GM23248 (cell line): ENCODE results near the gene ARSG. TPM values are rescaled to one million over a fixed set of nuclear protein-coding genes. Genes with fewer than 3 reads are reported as not detected.

ENCODE experiments used
- DNase-seq: peaks from one replicate; pipeline ENCODE4 v3.0.0-alpha.2; 2015
- H2AFZ ChIP-seq: fragments of 200-600 bp; sonication (generic); 2 replicates; pipeline ENCODE4 v1.6.1; 2016; ENCODE audit warnings: antibody characterized with exemption
- H3F3A ChIP-seq: fragments of 200-600 bp; sonication (generic); 2 replicates; pipeline ENCODE4 v1.6.1; 2016; ENCODE audit warnings: mild to moderate bottlenecking, antibody characterized with exemption, mixed run types; ENCODE audit not compliant: insufficient read depth
- H3K27ac ChIP-seq: fragments of 200-600 bp; sonication (generic); 2 replicates; pipeline ENCODE4 v1.5.1; 2016; ENCODE audit warnings: mild to moderate bottlenecking
- H3K27me3 ChIP-seq: fragments of 200-600 bp; sonication (generic); replicated peaks from 2 replicates; pipeline ENCODE4 v1.6.1; 2016; ENCODE audit warnings: mild to moderate bottlenecking; ENCODE audit not compliant: insufficient read depth
- H3K36me3 ChIP-seq: fragments of 200-600 bp; sonication (generic); 2 replicates; pipeline ENCODE4 v1.6.1; 2016; ENCODE audit warnings: low read depth, mild to moderate bottlenecking
- H3K4me1 ChIP-seq: fragments of 200-600 bp; sonication (generic); 2 replicates; pipeline ENCODE4 v1.6.1; 2016; ENCODE audit warnings: mild to moderate bottlenecking; ENCODE audit not compliant: insufficient read depth
- H3K4me2 ChIP-seq: fragments of 200-600 bp; sonication (generic); one replicate; pipeline ENCODE4 v1.6.1; 2016; ENCODE audit warnings: mild to moderate bottlenecking; ENCODE audit not compliant: unreplicated experiment
- H3K4me3 ChIP-seq: fragments of 200-600 bp; sonication (generic); 2 replicates; pipeline ENCODE4 v1.5.1; 2016; ENCODE audit warnings: mild to moderate bottlenecking
- H3K79me2 ChIP-seq: fragments of 200-600 bp; sonication (generic); 2 replicates; pipeline ENCODE4 v1.6.1; 2016; ENCODE audit warnings: mild to moderate bottlenecking; ENCODE audit not compliant: insufficient read depth
- H3K9ac ChIP-seq: fragments of 200-600 bp; sonication (generic); 2 replicates; pipeline ENCODE4 v1.6.1; 2016; ENCODE audit warnings: mild to moderate bottlenecking
- H3K9me2 ChIP-seq: fragments of 200-600 bp; sonication (generic); 2 replicates; pipeline ENCODE4 v1.6.1; 2016; ENCODE audit warnings: mixed run types, mild to moderate bottlenecking, moderate library complexity; ENCODE audit not compliant: insufficient read depth
- H3K9me3 ChIP-seq: fragments of 200-600 bp; sonication (generic); one replicate; pipeline ENCODE4 v1.6.1; 2017; ENCODE audit warnings: low read depth
- H4K20me1 ChIP-seq: fragments of 200-600 bp; sonication (generic); 2 replicates; pipeline ENCODE4 v1.6.0; 2016; ENCODE audit not compliant: insufficient read depth
- EZH2 ChIP-seq: fragments of 200-600 bp; sonication (generic); IDR thresholded peaks from 2 replicates; pipeline ENCODE4 v1.6.1; 2018; ENCODE audit warnings: antibody characterized with exemption, mild to moderate bottlenecking; ENCODE audit not compliant: insufficient read depth, poor library complexity, severe bottlenecking
- EZH2phosphoT487 ChIP-seq: fragments of 200-600 bp; sonication (generic); IDR thresholded peaks from 2 replicates; pipeline ENCODE4 v1.6.1; 2018; ENCODE audit warnings: antibody characterized with exemption, moderate library complexity, mild to moderate bottlenecking, low read depth; ENCODE audit not compliant: insufficient read depth
- WGBS, 2 experiments: methylation state at CpG; one replicate each; pipeline ENCODE4 v1.1.6; 2015 to 2017; ENCODE audit warnings: low lambda C conversion rate in 2 of 2, low coverage in 1 of 2; ENCODE audit errors: missing lambda C conversion rate in 2 of 2; 5-methylcytosine and 5-hydroxymethylcytosine counted together
- in situ Hi-C: fragments of 300-500 bp; cut with MboI; formaldehyde crosslinking; loops from 2 replicates; pipeline ENCODE4 v1.15.0; 2020
- polyA plus RNA-seq: library from polyadenylated mRNA; unstranded; fragments of >200 nt; fragmentation: Nextera tagmentation; extraction: Ambion mirVana; gene quantifications from 2 replicates; pipeline ENCODE4 v1.2.1, GENCODE V29; 2016
- total RNA-seq: library from RNA; depleted of rRNA; stranded (reverse); fragments of >200 nt; shearing (Covaris generic); gene quantifications from 2 replicates; pipeline ENCODE4 v1.2.3, GENCODE V29; 2014

Gene ARSG
- total and polyA plus RNA-seq, 2 experiments from 2014 or later = 2.8 to 5.6 TPM

GRCh38 chr17:68296217-68297191 is 5.2 kb downstream of the ARSG start:
- Histone ChIP-seq H3K4me2 (no peak overlapping the region), H4K20me1 (no peaks in the 10 kb centered on the region), H3F3A (peaks cover 10% of the 10 kb centered on the region; the same call in 1 of the 2 replicates), H3K9ac (no peak overlapping the region), H3K27ac (no peak overlapping the region), H3K4me1 (peaks cover 5% of the 10 kb centered on the region; the same call in 1 of the 2 replicates), H3K27me3 (no peaks in the 10 kb centered on the region; the same call in 1 of the 2 replicates), H3K9me2 (no peaks in the 10 kb centered on the region), H3K79me2 (no peaks in the 10 kb centered on the region), H3K36me3 (no peaks in the 10 kb centered on the region), H3K4me3 (no peak overlapping the region), H2AFZ (peak overlapping the region; percentile 30), H3K9me3 (no peaks in the 10 kb centered on the region)
- in situ Hi-C loops = no loop called here
- 66 to 68% methylated on average over 18 of the region's 18 CpGs for WGBS, 2 experiments
- peak; percentile 33 for DNase-seq
- TF ChIP-seq EZH2 = no peak
- TF ChIP-seq EZH2phosphoT487 = no peak

GRCh38 chr17:68297195-68297594 is 5.9 kb downstream of the ARSG start:
- Histone ChIP-seq H3K9ac (no peak overlapping the region), H3K4me3 (no peak overlapping the region), H4K20me1 (no peaks in the 10 kb centered on the region), H3K36me3 (no peaks in the 10 kb centered on the region), H2AFZ (peak overlapping the region; percentile 30), H3K4me1 (peaks cover 5% of the 10 kb centered on the region; the same call in 1 of the 2 replicates), H3K9me2 (no peaks in the 10 kb centered on the region), H3K4me2 (no peak overlapping the region), H3F3A (peaks cover 10% of the 10 kb centered on the region; the same call in 1 of the 2 replicates), H3K79me2 (no peaks in the 10 kb centered on the region), H3K9me3 (no peaks in the 10 kb centered on the region), H3K27me3 (no peaks in the 10 kb centered on the region; the same call in 1 of the 2 replicates), H3K27ac (no peak overlapping the region)
- 32 to 33% methylated on average over 4 of the region's 4 CpGs for WGBS, 2 experiments
- peak; percentile 33 for DNase-seq
- TF ChIP-seq EZH2phosphoT487 = no peak
- TF ChIP-seq EZH2 = no peak
- in situ Hi-C loops = no loop called here

GRCh38 chr17:68298601-68299000 is 7.3 kb downstream of the ARSG start:
- Histone ChIP-seq H3K9me3 (no peaks in the 10 kb centered on the region), H3K9ac (no peak overlapping the region), H3K4me1 (peaks cover 5% of the 10 kb centered on the region; the same call in 1 of the 2 replicates), H3K27ac (no peak overlapping the region), H3F3A (no peaks in the 10 kb centered on the region), H2AFZ (no peak overlapping the region), H4K20me1 (no peaks in the 10 kb centered on the region), H3K9me2 (no peaks in the 10 kb centered on the region), H3K4me2 (no peak overlapping the region), H3K36me3 (no peaks in the 10 kb centered on the region), H3K4me3 (no peak overlapping the region), H3K79me2 (no peaks in the 10 kb centered on the region), H3K27me3 (no peaks in the 10 kb centered on the region; the same call in 1 of the 2 replicates)
- TF ChIP-seq EZH2 (no peak), EZH2phosphoT487 (no peak)
- no peak for DNase-seq
- in situ Hi-C loops = no loop called here

GRCh38 chr17:68299817-68300216 is 8.5 kb downstream of the ARSG start:
- H3K9me3 ChIP-seq = no peaks in the 10 kb centered on the region
- no peaks in the 10 kb centered on the region for H3K79me2 ChIP-seq
- no peak overlapping the region for H3K9ac ChIP-seq
- TF ChIP-seq EZH2 = no peak
- TF ChIP-seq EZH2phosphoT487 = no peak
- no peak overlapping the region for H2AFZ ChIP-seq
- H3K36me3 ChIP-seq = no peaks in the 10 kb centered on the region
- peaks cover 9% of the 10 kb centered on the region; the same call in 1 of the 2 replicates for H3K4me1 ChIP-seq
- no peaks in the 10 kb centered on the region for H3F3A ChIP-seq
- no peaks in the 10 kb centered on the region for H4K20me1 ChIP-seq
- no peaks in the 10 kb centered on the region for H3K9me2 ChIP-seq
- in situ Hi-C loops = no loop called here
- DNase-seq = no peak
- H3K27me3 ChIP-seq = no peaks in the 10 kb centered on the region; the same call in 1 of the 2 replicates
- WGBS, 2 experiments = 84 to 86% methylated on average over 3 of the region's 3 CpGs
- no peak overlapping the region for H3K4me2 ChIP-seq
- H3K27ac ChIP-seq = no peak overlapping the region
- no peak overlapping the region for H3K4me3 ChIP-seq
